IPS-20b (cell line): ENCODE measurements around the gene CACNA1I.

Experiments used
- H3K27ac ChIP-seq: one replicate; pipeline ENCODE4 v1.5.1; 2013; ENCODE audit warnings: low read length
- H3K27me3 ChIP-seq: 2 replicates; pipeline ENCODE4 v1.6.1; 2013; ENCODE audit warnings: mild to moderate bottlenecking, low read length, inconsistent platforms; ENCODE audit not compliant: insufficient read depth
- H3K36me3 ChIP-seq: 2 replicates; pipeline ENCODE4 v1.6.1; 2013; ENCODE audit warnings: low read depth, mild to moderate bottlenecking, inconsistent platforms, low read length, moderate library complexity; ENCODE audit not compliant: insufficient read depth
- H3K4me1 ChIP-seq: 2 replicates; pipeline ENCODE4 v1.6.1; 2013; ENCODE audit warnings: mild to moderate bottlenecking, control low read depth, inconsistent platforms, low read length, moderate library complexity; ENCODE audit not compliant: insufficient read depth
- H3K4me3 ChIP-seq: 2 replicates; pipeline ENCODE4 v1.5.1; 2013; ENCODE audit warnings: mild to moderate bottlenecking, low read length, inconsistent platforms
- H3K9ac ChIP-seq: 2 replicates; pipeline ENCODE4 v1.6.1; 2013; ENCODE audit warnings: low read depth, mild to moderate bottlenecking, inconsistent platforms, low read length, moderate library complexity
- H3K9me3 ChIP-seq: 2 replicates; pipeline ENCODE4 v1.6.1; 2013; ENCODE audit warnings: mild to moderate bottlenecking, low read depth, low read length, inconsistent platforms; ENCODE audit not compliant: insufficient read depth

Gene CACNA1I

DNA sequence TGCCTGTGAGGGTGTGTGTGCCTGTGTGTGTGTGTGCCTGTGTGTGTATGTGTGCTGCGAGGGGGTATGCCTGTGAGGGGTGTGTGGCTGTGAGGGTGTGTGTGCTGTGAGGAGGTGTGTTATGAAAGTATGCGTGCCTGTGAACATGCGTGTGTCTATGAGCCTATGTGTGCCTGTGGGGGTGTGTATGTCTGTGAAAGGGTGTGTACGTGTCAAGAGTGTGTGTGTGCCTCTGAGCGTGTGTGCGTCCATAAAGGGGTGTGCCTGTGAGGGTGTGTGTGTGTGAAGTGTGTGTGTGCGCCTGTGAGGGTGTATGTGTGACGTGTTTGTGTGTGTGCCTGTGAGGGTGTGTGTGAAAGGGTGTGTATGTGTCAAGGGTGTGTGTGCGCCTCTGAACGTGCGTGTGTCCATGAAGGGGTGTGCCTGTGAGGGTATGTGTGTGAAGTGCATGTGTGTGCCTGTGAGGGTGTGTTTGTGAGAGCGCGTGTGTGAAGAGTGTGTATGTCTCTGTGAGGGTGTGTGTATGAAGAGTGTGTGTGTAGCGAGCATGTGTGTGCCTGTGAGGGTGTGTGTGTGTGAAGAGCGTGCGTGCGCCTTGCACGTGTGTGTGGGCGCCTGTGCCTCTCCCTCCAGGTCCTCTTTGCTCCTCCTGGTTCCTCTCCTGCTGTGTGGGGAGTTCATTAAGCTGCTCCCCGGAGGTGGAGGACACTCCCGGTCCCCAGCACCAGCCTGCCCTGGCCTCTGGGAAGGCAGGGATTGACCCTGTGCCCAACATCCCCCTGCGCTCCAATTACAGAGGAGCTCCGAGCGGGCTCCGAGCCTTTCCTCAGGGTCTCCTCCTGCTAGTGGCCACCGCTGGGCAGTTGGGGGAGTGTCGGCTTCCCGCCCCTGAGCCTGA, 53.3 kb downstream of the CACNA1I start:
- Histone ChIP-seq H3K27ac (no peak overlapping the region), H3K36me3 (no peaks in the 10 kb centered on the region), H3K9me3 (no peaks in the 10 kb centered on the region), H3K4me3 (no peak overlapping the region), H3K9ac (no peak overlapping the region), H3K27me3 (no peaks in the 10 kb centered on the region), H3K4me1 (no peaks in the 10 kb centered on the region; the same call in 1 of the 2 replicates)

DNA sequence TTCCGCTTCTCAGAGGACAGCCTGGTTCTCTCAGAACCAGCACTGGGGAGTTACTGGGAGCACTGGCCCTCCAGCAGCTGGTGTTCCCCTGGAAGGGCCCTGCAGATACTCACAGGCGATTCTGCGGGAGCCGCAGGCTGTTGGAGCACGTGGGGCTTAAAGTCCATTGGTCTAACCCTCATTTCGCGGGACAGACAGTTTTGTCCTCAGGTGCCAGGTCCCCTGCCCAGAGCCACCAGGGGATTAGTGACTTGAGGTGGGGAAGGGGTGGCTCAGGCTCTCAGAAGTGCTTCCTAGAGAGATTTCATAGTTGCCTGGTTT, 53.9 kb downstream of the CACNA1I start:
- H3K9ac ChIP-seq, result no peak overlapping the region

DNA sequence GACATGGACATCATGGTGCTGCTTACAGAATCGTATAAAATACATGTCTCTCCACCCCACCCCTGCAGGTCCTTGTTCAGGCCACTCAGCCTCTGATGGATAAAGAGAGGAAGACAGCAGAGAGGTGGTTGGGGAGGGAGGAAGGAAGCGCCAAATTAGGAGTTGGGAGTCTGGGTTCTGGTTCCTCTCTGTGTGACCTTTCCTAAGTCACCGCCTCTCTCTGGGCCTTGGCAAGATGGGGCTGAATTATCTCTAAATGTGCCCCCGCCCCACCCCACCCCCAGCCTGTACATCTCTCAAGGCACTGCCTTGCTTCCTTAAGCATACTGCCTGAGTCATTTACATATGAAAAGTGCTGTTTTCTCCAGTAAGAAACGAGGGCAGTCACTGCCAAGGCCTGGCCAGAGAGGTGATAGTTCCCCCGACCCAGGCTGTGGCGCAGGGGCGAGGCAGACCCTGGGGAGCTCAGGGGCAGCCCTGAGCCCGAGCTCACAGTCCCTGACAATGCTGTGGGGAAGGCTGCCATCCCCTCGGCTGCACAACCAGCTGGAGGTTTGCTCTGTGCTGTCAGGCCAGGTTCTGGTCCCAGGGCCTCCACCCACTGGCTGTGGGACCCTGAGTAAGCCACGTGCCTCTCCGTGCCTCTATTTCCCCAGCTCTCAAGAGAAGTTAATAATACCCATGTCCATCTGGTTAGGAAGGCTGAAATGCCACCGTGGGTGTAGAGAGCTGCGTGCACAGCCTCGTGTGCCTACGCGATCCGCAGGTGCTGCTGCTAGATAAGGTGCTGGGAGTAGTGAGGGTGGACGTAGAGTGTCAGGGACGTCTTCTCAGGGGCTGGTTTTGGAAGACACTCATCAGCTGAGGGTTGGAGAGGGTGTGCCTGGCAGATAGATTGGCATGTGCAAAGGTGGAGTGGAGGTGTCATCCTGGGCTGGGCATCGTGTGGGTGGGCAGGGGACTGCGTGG, 55.3 kb downstream of the CACNA1I start:
- Histone ChIP-seq H3K36me3 (no peaks in the 10 kb centered on the region), H3K4me1 (no peaks in the 10 kb centered on the region; the same call in 1 of the 2 replicates), H3K4me3 (no peak overlapping the region), H3K27ac (no peak overlapping the region), H3K9me3 (no peaks in the 10 kb centered on the region), H3K27me3 (no peaks in the 10 kb centered on the region), H3K9ac (no peak overlapping the region)

More for the DNA sequence above, 53.9 kb downstream of the CACNA1I start:
- no peak overlapping the region for H3K27ac ChIP-seq
- no peaks in the 10 kb centered on the region; the same call in 1 of the 2 replicates for H3K4me1 ChIP-seq
- no peaks in the 10 kb centered on the region for H3K9me3 ChIP-seq
- no peaks in the 10 kb centered on the region for H3K36me3 ChIP-seq
- H3K27me3 ChIP-seq, result no peaks in the 10 kb centered on the region
- H3K4me3 ChIP-seq, result no peak overlapping the region

DNA sequence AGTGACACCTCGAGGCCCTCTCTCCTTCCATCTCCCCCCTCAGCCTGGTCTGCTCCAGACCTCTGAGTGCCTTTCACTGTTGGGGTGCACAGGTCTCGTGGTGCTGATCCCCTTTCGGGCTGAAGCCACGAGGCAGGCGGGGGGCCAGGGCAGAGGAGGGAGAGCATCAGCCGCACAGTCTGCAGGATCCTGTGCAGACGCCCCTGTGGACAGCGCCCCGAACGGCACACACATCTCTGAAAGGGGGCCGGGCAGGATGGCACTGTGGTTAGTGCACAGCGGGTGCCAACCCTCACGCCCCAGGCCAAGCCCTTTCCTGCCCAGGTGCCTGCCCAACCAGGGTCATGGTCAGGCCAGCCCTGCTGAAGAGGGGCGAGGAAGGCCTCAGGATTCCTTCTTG, 56.7 kb downstream of the CACNA1I start:
- H3K4me3 ChIP-seq, result no peak overlapping the region
- no peak overlapping the region for H3K27ac ChIP-seq
- no peaks in the 10 kb centered on the region for H3K36me3 ChIP-seq
- H3K9ac ChIP-seq, result no peak overlapping the region
- H3K9me3 ChIP-seq, result no peaks in the 10 kb centered on the region
- H3K27me3 ChIP-seq, result no peaks in the 10 kb centered on the region
- no peaks in the 10 kb centered on the region; the same call in 1 of the 2 replicates for H3K4me1 ChIP-seq

DNA sequence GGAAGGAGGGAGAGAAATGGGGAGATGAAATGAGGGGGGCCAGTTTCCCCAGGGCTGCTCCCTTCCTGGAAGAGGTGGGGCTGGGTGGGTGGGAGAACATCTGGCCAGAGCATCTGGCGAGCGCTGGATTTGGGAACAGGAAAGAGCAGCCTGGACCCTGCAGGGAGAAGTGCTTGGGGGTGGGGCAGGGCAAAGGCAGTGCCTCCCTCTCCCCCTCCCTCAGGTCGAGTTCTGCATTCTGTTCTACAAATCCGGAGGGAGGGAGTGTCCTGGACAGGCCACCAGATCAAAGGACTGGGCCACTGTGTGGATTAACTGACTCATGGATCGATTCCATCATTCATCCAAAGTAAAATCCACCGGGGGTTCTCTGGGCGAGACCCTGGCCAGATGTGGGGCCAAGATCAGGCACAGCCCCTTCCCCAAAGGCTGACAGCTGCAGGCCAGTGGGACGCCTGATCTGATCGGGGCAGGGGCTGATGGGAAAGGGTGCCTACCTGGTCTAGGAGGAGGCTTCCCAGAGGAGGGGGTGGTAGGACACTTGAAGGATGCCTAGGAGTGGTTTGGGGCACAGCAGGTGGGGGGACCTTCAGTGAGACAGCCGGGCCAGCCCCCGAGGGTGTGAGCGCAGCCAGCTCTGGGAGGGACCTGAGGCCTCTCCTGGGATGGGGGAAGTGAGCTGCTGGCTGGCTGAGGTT, 57.5 kb downstream of the CACNA1I start:
- no peak overlapping the region for H3K27ac ChIP-seq
- H3K4me3 ChIP-seq, result no peak overlapping the region
- H3K9me3 ChIP-seq, result no peaks in the 10 kb centered on the region
- H3K36me3 ChIP-seq, result no peaks in the 10 kb centered on the region
- no peak overlapping the region for H3K9ac ChIP-seq
- no peaks in the 10 kb centered on the region; the same call in 1 of the 2 replicates for H3K4me1 ChIP-seq
- H3K27me3 ChIP-seq, result no peaks in the 10 kb centered on the region

DNA sequence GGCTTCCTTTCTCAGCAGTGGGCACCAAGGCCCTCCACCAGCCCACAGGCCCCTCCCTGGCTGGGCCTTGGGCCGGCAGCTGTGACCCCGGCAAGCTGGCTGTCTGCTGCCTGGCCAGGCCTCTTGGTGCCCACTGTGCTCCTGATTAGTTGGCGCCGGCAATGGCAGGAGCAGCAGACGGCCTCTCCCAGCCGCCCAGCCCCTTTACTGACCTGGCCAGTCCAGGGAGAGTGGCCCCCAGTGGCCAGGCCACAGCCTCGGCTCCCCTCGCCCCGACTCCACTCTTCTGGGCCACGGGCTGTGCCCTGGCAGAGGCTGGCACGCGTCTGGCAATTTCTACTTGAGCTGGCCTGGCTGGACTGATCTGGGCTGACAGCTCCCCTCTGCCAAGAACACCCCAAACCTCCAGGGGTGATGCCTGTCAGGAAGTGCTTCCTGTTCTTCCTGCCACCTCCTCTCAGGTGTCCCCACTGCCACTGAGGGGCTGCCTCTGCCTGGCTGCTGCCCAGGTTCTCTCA, 58.1 kb downstream of the CACNA1I start:
- H3K27me3 ChIP-seq, result no peaks in the 10 kb centered on the region

DNA sequence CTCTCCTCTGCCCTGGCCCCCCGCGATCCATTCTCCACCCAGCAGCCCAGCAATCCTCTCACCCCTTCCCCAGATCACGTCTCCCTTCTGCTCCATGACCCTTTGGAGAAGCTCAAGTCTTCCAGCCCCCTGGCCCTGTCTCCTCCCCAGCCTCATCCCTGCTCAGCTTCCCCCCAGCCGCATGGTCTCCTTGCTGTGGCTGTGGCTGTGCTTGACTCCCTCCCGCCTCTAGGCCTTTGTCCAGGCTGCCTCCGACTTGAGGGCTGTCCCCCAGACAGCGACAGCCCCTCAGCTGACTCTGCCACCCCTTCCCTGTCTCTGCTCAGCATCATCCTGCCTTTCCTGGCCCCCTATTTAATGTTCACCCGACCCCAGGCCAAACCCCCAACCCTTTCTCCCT, 59.3 kb downstream of the CACNA1I start:
- Histone ChIP-seq H3K4me3 (no peak overlapping the region), H3K27me3 (no peaks in the 10 kb centered on the region), H3K4me1 (no peaks in the 10 kb centered on the region; the same call in 1 of the 2 replicates), H3K9ac (no peak overlapping the region), H3K36me3 (no peaks in the 10 kb centered on the region), H3K27ac (no peak overlapping the region), H3K9me3 (no peaks in the 10 kb centered on the region)

More for the DNA sequence above, 58.1 kb downstream of the CACNA1I start:
- H3K9ac ChIP-seq, result no peak overlapping the region
- no peak overlapping the region for H3K27ac ChIP-seq
- no peaks in the 10 kb centered on the region for H3K9me3 ChIP-seq
- no peaks in the 10 kb centered on the region for H3K36me3 ChIP-seq
- H3K4me3 ChIP-seq, result no peak overlapping the region
- no peaks in the 10 kb centered on the region; the same call in 1 of the 2 replicates for H3K4me1 ChIP-seq

DNA sequence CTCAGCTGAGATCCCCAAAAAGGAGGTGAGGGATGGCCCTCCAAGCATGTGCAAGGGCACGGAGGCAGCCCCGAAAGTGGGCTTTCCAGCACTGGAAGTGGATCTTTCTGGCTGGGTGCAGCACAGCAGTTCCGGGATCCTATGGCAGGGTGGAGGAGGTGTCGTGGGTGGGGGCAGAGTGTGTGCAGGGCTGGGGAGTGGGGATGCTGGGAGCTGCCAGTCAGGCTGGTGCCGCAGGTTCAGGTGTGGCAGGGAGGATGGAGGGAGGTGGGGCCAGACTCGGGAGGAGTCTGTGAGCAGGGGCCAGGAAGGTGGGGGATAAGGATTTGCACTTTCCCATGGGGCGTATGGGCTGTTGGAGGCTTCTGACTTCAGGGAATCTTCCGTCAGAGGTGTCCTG, 60.2 kb downstream of the CACNA1I start:
- H3K27me3 ChIP-seq, result no peaks in the 10 kb centered on the region
- H3K9ac ChIP-seq, result no peak overlapping the region
- no peak overlapping the region for H3K27ac ChIP-seq
- no peaks in the 10 kb centered on the region for H3K9me3 ChIP-seq
- no peak overlapping the region for H3K4me3 ChIP-seq
- H3K4me1 ChIP-seq, result no peaks in the 10 kb centered on the region; the same call in 1 of the 2 replicates
- H3K36me3 ChIP-seq, result no peaks in the 10 kb centered on the region

DNA sequence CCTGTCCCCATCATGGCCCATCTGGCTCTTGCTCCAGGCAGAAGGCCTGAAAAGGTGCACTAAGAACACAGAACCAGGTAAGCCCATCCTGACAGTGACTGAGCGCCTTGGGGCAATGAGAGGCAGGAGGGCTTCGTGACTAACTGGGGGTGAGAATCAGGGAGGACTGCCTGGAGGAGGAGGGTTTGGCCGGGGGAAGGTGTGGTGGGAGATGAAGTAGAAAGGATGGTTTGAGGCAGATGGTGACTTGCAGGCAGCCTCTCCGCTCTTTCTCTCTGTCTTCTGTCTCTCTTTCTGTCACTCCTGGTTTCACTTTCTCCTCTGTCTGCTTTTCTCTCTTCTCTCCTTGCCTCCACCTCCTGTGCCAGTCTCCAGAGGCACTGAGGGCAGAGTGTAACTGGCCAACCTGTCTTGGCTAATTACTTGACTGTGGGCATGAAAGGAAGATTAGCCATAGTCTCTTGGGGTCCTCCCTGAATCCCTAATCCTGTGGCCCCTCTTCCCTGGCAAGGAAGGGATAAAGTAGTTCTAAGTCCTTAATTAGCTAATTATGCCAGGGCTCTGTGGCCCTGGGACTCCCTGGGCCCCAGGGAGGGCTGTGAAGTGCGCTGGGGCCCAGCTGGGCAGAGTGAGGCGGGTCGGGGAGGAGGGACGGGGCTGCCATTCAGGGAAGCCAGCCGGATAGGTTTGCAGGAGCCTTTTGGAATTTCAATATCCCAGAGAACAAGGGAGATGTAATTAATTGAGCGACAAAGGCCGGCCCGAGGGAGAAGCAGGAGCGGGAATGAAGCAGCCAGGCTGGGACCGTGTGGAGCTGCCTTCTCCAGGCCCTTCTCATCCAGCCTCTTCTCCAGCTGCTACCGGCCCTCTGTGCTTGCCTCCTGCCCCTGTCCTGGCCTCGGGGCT, 61.1 kb downstream of the CACNA1I start:
- Histone ChIP-seq H3K9me3 (no peaks in the 10 kb centered on the region), H3K4me1 (peaks cover 3% of the 10 kb centered on the region; the same call in 1 of the 2 replicates), H3K4me3 (no peak overlapping the region), H3K9ac (no peak overlapping the region), H3K27ac (no peak overlapping the region), H3K36me3 (no peaks in the 10 kb centered on the region), H3K27me3 (no peaks in the 10 kb centered on the region)

DNA sequence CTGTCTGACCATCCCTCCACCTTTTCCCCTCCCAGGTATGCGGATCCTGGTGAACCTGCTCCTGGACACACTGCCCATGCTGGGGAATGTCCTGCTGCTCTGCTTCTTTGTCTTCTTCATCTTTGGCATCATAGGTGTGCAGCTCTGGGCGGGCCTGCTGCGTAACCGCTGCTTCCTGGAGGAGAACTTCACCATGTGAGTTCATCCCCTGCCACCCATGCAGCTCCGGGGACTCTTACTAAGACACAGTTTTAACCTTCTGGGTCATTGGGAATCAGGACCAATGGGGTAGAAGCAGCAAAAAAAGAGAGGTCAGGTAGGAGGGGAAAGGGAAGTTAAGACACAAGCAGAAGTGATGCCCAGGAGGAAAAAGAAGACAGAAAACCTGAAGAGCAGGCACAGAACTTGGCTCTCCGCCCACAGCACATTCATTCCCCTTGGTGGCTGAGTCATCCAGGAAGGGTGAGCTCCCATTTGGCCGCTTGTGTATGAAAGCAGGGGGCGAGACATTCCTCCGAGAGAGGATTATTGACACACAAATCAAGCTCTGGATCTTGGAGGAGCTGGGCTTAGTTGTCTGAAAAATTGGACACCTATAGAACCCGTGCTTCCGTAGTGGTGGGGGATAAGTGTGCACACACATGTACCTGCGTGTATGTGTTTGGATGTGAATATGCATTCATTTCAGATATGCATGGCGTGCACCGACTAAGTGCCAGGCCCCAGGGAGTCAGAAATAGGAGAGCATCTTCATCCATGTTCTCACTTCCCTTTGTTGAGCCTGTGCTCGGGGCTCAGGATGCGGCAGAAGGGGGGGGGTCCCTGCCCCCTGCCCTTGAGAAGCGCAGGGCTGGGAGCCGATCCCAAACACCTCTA, 64.2 kb downstream of the CACNA1I start:
- Histone ChIP-seq H3K4me1 (peaks cover 3% of the 10 kb centered on the region; the same call in 1 of the 2 replicates), H3K27me3 (no peaks in the 10 kb centered on the region), H3K9me3 (no peaks in the 10 kb centered on the region), H3K27ac (no peak overlapping the region), H3K36me3 (no peaks in the 10 kb centered on the region), H3K9ac (no peak overlapping the region), H3K4me3 (no peak overlapping the region)
